HG03469 (cell line): ENCODE results near the gene CCNB2.

Experiments used
- ATAC-seq: cut with Tn5 transposase; IDR thresholded peaks from one replicate; pipeline ENCODE4 v1.9.1; 2021; ENCODE audit warnings: mild to moderate bottlenecking, moderate library complexity, moderate number of reproducible peaks; ENCODE audit not compliant: unreplicated experiment

CCNB2 gene

GRCh38 chr15:59165726-59166125 lies 60.8 kb downstream of the CCNB2 start:
- no peak for ATAC-seq

- no peak for ATAC-seq
Measured at GRCh38 chr15:59166166-59166565, 61.2 kb downstream of the CCNB2 start.

GRCh38 chr15:59166601-59167265 lies 61.8 kb downstream of the CCNB2 start:
- no peak for ATAC-seq

GRCh38 chr15:59168536-59168935 lies 63.6 kb downstream of the CCNB2 start:
- ATAC-seq = no peak

GRCh38 chr15:59169251-59169708 lies 64.3 kb downstream of the CCNB2 start:
- no peak for ATAC-seq

- ATAC-seq = no peak
Measured at GRCh38 chr15:59170295-59171066, 65.5 kb downstream of the CCNB2 start.

- no peak for ATAC-seq
Measured at GRCh38 chr15:59171067-59171397, 66.1 kb downstream of the CCNB2 start.

GRCh38 chr15:59172289-59172901 lies 67.4 kb downstream of the CCNB2 start:
- no peak for ATAC-seq

- ATAC-seq = no peak
Measured at GRCh38 chr15:59173194-59173593, 68.2 kb downstream of the CCNB2 start.

- ATAC-seq = no peak
Measured at GRCh38 chr15:59174151-59174834, 69.3 kb downstream of the CCNB2 start.
